GM21390 (cell line): ENCODE results near the gene CBR4.

Source experiments
- ATAC-seq: cut with Tn5 transposase; IDR thresholded peaks from one replicate; pipeline ENCODE4 v1.9.1; 2021; ENCODE audit not compliant: unreplicated experiment

Gene CBR4

GRCh38 chr4:169010125-169011023 is at the start of gene CBR4:
CBR4 (minus strand) TSS chr4:169010255; CDS start chr4:169010089, 166 bp downstream.
- peak; percentile 96 for ATAC-seq

DNA sequence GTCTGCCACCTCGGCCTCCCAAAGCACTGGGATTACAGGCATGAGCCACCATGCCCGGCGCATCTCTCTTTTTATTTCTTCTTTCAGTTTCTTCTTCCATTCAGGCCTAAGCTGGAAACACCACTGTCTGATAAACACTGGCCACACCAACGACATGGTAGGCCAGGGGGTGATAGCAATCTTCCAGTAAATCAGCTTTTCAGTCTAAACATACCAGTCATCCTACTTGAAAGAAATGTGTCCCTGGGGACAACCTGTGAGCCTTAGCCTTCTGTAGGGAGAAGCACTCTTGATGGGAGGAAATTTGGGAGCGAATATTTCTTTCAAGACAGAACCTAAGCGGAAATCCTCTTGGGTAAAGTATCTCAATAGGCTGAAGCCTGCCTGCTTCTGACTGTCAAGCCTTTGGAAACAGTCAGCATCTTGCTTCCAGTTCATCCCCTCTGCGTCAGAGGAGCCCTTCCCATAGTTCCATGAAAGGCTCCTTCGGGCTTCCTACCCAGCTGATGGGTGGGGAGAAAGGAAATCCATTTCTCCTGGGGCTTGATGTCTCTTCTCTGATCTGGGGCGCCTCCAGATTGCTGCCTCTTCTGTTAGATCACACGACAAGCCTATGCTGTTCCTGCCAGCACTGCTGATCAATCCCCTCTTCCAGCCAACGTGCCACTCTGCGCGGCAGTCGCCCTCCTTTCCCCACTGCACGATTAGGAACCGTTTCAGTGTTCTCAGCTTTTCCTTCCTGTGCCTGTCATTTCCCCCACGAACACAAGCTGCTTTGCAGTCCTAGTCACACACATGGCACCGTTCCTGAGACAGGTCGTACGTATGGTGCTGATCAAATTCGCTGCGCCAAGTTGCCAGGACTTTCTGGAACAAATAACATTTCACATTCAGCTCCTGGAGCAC is 49.5 kb upstream of the CBR4 start:
- no peak for ATAC-seq

- no peak for ATAC-seq
Observed at GRCh38 chr4:169058312-169058711, 48.3 kb upstream of the CBR4 start.

GRCh38 chr4:169054879-169055278 is 44.8 kb upstream of the CBR4 start:
- ATAC-seq, result peak; percentile 68

GRCh38 chr4:169052594-169052945 is 42.5 kb upstream of the CBR4 start:
- no peak for ATAC-seq

- ATAC-seq, result no peak
Observed at GRCh38 chr4:169051761-169052593, 41.9 kb upstream of the CBR4 start.

GRCh38 chr4:169050881-169051760 is 41.1 kb upstream of the CBR4 start:
- ATAC-seq, result no peak

GRCh38 chr4:169050284-169050683 is 40.2 kb upstream of the CBR4 start:
- ATAC-seq, result no peak

DNA sequence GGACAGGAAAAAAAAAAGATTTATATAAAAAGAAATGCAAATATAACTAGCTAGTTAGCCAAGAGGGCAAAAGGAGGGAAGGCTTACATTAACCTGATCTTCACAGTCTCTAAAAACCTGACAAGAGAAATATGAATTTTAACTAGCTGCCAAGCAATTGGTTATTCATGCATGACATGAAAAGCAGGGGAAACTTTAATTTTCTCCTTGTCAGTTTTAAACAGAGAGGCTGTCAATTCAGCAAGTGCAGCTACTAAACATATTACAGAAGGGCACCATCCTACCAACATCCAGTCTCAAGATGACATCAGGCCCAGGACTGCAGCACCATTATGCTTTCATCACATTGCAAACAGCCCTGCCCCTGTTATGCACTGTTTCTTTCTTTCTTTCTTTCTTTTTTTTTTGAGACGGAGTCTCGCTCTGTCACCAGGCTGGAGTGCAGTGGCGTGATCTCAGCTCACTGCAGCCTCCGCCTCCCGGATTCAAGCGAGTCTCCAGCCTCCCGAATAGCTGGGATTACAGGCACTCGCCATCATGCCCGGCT is 38.9 kb upstream of the CBR4 start:
- ATAC-seq, result no peak

GRCh38 chr4:169047956-169048355 is 37.9 kb upstream of the CBR4 start:
- ATAC-seq, result no peak

DNA sequence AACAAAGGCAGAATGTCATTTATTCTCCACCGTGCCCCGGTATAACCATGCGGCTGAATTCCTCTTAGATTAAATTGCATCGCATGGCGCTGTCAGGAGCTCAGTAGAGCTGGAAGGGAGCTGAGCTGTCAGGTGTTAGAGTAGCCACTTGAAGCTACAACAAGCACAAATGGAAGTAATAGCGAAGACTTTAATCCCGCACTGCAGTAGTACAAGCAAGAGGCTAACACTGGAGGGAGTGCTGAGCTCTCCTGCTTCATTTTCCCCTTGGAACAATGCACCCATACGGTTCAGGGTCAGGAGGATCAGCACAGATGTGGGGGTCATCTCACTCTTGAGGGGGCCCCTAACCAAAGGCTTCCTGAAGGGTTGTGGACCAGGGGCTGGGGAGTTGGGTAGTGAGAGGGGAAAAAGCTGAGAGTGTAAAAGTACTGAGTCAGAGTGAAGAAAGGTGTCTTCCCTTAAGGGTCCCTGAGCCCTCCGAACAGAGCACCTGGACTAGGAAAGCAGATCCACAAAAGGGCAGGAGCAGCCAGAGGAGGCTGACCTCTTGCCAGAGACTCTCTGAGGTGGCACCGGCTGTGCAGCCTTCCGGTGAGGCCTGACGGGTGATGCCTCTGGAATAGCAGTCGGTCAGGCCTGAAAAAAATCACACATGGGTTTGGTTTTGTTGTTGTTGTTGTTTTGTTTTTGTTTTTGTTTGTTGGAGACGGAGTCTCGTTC is 36.0 kb upstream of the CBR4 start:
- ATAC-seq, result no peak

- ATAC-seq, result no peak
Observed at GRCh38 chr4:169044714-169045447, 34.8 kb upstream of the CBR4 start.

GRCh38 chr4:169042608-169043007 is 32.6 kb upstream of the CBR4 start:
- no peak for ATAC-seq

DNA sequence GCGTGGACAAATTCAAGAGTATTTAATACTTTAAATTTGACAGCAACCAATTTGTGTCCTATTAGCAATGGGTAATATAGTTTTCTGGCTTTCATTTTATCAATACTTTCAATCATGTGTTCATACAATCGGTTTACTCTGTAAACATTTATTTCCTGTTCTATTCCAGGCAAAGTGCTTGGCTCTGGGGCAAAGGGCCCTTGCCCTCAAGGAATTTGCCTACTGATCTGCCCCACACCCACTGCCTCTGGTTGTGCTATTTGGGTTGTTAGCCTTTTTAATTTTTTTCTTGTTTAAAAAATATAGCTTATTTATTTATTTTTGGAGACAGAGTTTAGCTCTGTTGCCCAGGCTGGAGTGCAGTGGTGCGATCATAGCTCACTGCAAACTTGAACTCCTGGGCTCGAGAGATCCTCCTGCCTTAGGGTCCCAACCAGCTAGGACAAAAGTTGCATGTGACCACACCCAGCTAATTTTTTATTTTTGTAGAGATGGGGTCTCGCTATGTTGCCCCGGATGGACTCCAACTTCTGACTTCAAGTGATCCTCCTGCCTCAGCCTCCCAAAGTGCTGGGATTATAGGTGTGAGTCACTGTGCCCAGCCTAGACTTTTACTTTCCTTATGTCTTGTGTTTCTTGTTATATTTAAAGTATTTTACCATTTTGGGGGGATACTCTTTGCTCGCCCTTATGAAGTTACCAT is 30.7 kb upstream of the CBR4 start:
- no peak for ATAC-seq

DNA sequence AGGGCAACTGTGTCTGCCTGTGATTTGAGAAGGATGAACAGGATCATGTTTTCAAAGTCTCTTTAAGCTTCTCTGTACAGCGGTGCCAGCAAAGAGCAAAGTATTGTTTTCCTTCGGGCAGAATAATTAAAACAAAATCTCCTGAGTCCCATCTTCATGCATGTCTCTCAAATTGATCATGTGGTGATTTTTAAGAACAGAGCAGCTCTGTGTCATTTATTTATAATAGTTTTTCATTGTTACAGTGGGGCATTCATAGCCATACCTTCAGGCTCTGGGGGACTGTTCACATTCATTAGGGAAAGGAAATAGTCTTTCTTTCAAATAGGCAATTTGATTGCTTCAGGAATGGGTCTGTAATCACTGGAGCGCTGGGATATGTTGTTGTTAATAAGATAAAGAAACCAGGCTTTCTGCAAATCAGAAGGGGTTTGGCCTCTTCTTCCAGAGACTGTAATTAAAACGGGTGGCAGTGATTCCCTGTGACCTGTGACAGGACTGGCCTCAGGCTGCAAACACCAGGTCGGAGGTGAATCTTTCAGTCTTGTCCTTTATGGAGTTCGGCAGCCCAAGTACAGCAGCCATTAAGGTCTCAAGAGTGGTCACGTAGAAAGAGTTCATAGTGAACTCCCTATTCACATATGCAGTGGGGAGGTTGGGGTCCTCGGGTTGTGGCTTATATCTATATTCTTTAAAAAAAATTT is 29.3 kb upstream of the CBR4 start:
- ATAC-seq, result no peak

DNA sequence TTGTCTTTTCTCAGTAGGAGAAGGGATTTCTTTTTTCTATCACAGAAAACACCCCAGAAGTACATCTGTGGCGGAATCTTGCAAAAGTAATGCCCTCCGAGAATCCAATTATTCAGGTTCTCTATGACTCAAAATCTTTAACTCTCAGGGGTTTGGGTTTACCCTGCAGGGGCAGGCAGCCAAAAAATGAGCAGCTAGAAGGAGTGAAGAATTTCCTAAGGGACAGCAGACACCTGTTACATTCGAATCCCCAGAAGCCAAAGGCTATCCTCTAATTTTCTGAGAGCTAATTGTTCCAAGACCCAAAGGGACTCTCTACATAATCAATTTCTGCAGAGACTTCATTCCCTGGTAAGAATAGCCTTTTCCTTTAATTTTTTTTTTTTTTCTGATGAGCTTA is 27.5 kb upstream of the CBR4 start:
- no peak for ATAC-seq
